Hepatocyte (in vitro differentiated cells): Measurements from ENCODE around the gene SH3TC2.

Source experiments
- EZH2 ChIP-seq: fragments of 200-600 bp; sonication (generic); IDR thresholded peaks from 2 replicates; pipeline ENCODE4 v1.6.1; 2016; ENCODE audit warnings: antibody characterized with exemption, mild to moderate bottlenecking, borderline replicate concordance
- TF ChIP-seq, protein P1 (sequence below): fragments of 200-600 bp; sonication (generic); IDR thresholded peaks from 2 replicates; pipeline ENCODE4 v1.5.1; 2016; ENCODE audit warnings: antibody characterized with exemption, mild to moderate bottlenecking; ENCODE audit not compliant: poor library complexity

DNA sequence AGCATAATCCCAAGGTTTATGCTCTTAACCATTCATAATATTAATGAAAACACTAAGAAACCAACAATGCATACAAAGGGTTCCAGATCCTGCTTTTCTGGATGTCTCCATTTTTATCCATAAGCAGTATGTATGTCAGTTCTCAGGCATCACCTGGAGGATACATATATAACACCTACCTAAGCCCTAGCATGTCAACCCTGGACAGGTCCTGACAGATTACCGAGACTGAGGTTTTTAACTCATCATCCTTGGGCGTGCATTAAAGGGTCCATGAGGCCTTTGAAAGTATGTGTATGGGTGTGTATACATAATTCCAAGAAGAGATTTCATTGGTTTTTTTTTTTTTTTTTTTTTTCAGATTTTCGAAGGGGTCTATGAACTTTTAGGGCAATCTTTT is 70.6 kb downstream of the SH3TC2 start:
- TF ChIP-seq, protein P1, sequence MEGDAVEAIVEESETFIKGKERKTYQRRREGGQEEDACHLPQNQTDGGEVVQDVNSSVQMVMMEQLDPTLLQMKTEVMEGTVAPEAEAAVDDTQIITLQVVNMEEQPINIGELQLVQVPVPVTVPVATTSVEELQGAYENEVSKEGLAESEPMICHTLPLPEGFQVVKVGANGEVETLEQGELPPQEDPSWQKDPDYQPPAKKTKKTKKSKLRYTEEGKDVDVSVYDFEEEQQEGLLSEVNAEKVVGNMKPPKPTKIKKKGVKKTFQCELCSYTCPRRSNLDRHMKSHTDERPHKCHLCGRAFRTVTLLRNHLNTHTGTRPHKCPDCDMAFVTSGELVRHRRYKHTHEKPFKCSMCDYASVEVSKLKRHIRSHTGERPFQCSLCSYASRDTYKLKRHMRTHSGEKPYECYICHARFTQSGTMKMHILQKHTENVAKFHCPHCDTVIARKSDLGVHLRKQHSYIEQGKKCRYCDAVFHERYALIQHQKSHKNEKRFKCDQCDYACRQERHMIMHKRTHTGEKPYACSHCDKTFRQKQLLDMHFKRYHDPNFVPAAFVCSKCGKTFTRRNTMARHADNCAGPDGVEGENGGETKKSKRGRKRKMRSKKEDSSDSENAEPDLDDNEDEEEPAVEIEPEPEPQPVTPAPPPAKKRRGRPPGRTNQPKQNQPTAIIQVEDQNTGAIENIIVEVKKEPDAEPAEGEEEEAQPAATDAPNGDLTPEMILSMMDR = no peak
- TF ChIP-seq EZH2 = no peak
